Brain pericyte (primary cell): ENCODE results near the gene ERC1.
"Not testable (repeated sequence)": the region's sequence is repeated elsewhere in the genome, so short reads cannot be mapped to it uniquely, and the experiment has no call there.

Source experiments
- DNase-seq: peaks from one replicate; pipeline ENCODE4 v3.0.0-alpha.2; 2012; ENCODE audit warnings: low read depth, low spot score

The ERC1 gene

GRCh38 chr12:1073652-1074051, 82.6 kb downstream of the ERC1 start:
- DNase-seq: no peak

GRCh38 chr12:1077036-1077803, 86.2 kb downstream of the ERC1 start:
- no peak for DNase-seq

- DNase-seq: no peak
Observed at GRCh38 chr12:1078002-1078401, 87.0 kb downstream of the ERC1 start.

- DNase-seq: no peak
Observed at GRCh38 chr12:1080520-1081223, 89.6 kb downstream of the ERC1 start.

GRCh38 chr12:1083151-1083888, 92.3 kb downstream of the ERC1 start:
- DNase-seq: no peak

- no peak for DNase-seq
Observed at GRCh38 chr12:1083889-1084262, 92.9 kb downstream of the ERC1 start.

- no peak for DNase-seq
Observed at GRCh38 chr12:1091350-1091749, 100.3 kb downstream of the ERC1 start.

- DNase-seq: peak; percentile 10
Observed at GRCh38 chr12:1093166-1093751, 102.2 kb downstream of the ERC1 start.

- no peak for DNase-seq
Observed at GRCh38 chr12:1094714-1095113, 103.7 kb downstream of the ERC1 start.

- no peak for DNase-seq
Observed at GRCh38 chr12:1099158-1099557, 108.1 kb downstream of the ERC1 start.

GRCh38 chr12:1099618-1100017, 108.6 kb downstream of the ERC1 start:
- DNase-seq: not testable (repeated sequence)

- DNase-seq: no peak
Observed at GRCh38 chr12:1102115-1102514, 111.1 kb downstream of the ERC1 start.

GRCh38 chr12:1102791-1103450, 111.9 kb downstream of the ERC1 start:
- no peak for DNase-seq

- DNase-seq: no peak
Observed at GRCh38 chr12:1103632-1104031, 112.6 kb downstream of the ERC1 start.

- DNase-seq: no peak
Observed at GRCh38 chr12:1104088-1104800, 113.2 kb downstream of the ERC1 start.

GRCh38 chr12:1107669-1108068, 116.6 kb downstream of the ERC1 start:
- no peak for DNase-seq

GRCh38 chr12:1108276-1108675, 117.3 kb downstream of the ERC1 start:
- no peak for DNase-seq

- no peak for DNase-seq
Observed at GRCh38 chr12:1115484-1116231, 124.6 kb downstream of the ERC1 start.

- DNase-seq: no peak
Observed at GRCh38 chr12:1117371-1117770, 126.3 kb downstream of the ERC1 start.

- peak; percentile 41 for DNase-seq
Observed at GRCh38 chr12:1117970-1118563, 127.0 kb downstream of the ERC1 start.
